Endothelial cell (in vitro differentiated cells): ENCODE results near the gene TINAG. TPM values are rescaled to one million over a fixed set of nuclear protein-coding genes. Genes with fewer than 3 reads are reported as not detected.

Experiments used
- DNase-seq: peaks from one replicate; pipeline ENCODE4 v3.0.0; 2021; ENCODE audit warnings: low spot score
- H3K27ac Mint-ChIP-seq: one replicate; pipeline ENCODE4 v1.8.0; 2021; ENCODE audit warnings: mixed read lengths, inconsistent platforms; ENCODE audit not compliant: unreplicated experiment
- H3K27me3 Mint-ChIP-seq: one replicate; pipeline ENCODE4 v1.8.0; 2021; ENCODE audit warnings: mild to moderate bottlenecking, moderate library complexity, mixed read lengths, inconsistent platforms; ENCODE audit not compliant: unreplicated experiment
- H3K36me3 Mint-ChIP-seq: one replicate; pipeline ENCODE4 v1.8.0; 2021; ENCODE audit warnings: mild to moderate bottlenecking, low read depth, mixed read lengths, inconsistent platforms; ENCODE audit not compliant: unreplicated experiment
- H3K4me1 Mint-ChIP-seq: one replicate; pipeline ENCODE4 v1.8.0; 2021; ENCODE audit warnings: mild to moderate bottlenecking, mixed read lengths, inconsistent platforms; ENCODE audit not compliant: unreplicated experiment
- H3K4me3 Mint-ChIP-seq: one replicate; pipeline ENCODE4 v1.8.0; 2021; ENCODE audit warnings: mild to moderate bottlenecking, mixed read lengths, inconsistent platforms; ENCODE audit not compliant: unreplicated experiment
- H3K9me3 Mint-ChIP-seq: one replicate; pipeline ENCODE4 v1.8.0; 2021; ENCODE audit warnings: mixed read lengths, inconsistent platforms; ENCODE audit not compliant: unreplicated experiment
- total RNA-seq: library from RNA; stranded (reverse); fragmentation: NEBNext Ultra II Directional; extraction: Animal tissue kit (Norgen Biotek cat#: 25700); gene quantifications from one replicate; pipeline ENCODE4 v1.2.1, GENCODE V29; 2021; ENCODE audit not compliant: unreplicated experiment
- TF ChIP-seq, protein P1 (sequence below): fragments of 200-600 bp; sonication (generic); IDR thresholded peaks from one replicate; pipeline ENCODE4 v1.5.0; 2021; ENCODE audit warnings: antibody characterized with exemption; ENCODE audit not compliant: unreplicated experiment

Gene TINAG
- total RNA-seq, 1 donor from 2014 or later, result not detected

GRCh38 chr6:54289426-54289825 is 18.8 kb upstream of the TINAG start:
- no peak for DNase-seq
- TF ChIP-seq, protein P1, sequence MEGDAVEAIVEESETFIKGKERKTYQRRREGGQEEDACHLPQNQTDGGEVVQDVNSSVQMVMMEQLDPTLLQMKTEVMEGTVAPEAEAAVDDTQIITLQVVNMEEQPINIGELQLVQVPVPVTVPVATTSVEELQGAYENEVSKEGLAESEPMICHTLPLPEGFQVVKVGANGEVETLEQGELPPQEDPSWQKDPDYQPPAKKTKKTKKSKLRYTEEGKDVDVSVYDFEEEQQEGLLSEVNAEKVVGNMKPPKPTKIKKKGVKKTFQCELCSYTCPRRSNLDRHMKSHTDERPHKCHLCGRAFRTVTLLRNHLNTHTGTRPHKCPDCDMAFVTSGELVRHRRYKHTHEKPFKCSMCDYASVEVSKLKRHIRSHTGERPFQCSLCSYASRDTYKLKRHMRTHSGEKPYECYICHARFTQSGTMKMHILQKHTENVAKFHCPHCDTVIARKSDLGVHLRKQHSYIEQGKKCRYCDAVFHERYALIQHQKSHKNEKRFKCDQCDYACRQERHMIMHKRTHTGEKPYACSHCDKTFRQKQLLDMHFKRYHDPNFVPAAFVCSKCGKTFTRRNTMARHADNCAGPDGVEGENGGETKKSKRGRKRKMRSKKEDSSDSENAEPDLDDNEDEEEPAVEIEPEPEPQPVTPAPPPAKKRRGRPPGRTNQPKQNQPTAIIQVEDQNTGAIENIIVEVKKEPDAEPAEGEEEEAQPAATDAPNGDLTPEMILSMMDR, result no peak
- no peaks in the 10 kb centered on the region for H3K9me3 Mint-ChIP-seq
- H3K36me3 Mint-ChIP-seq, result no peaks in the 10 kb centered on the region
- no peaks in the 10 kb centered on the region for H3K27me3 Mint-ChIP-seq
- no peak overlapping the region for H3K27ac Mint-ChIP-seq
- H3K4me1 Mint-ChIP-seq, result no peaks in the 10 kb centered on the region
- H3K4me3 Mint-ChIP-seq, result no peak overlapping the region

DNA sequence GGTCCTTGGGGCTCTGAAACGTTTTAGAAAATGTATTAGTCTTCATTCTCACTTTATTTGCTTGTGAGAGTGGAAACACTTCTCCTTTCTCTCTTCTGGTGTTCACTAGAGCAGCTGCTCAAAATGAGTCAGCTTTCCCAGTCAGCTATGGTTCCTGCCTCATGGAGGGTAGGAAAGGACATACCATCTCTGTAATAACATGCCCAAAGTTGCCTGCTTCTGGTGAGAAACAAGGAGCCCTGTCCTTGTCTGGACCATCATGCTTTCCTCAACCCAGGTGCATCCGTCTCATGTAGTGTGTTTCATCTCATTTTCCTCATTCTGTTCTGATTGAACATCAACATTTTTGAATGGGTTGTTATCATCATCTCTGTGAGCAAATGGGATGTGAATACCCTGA is 17.1 kb upstream of the TINAG start:
- H3K36me3 Mint-ChIP-seq, result no peaks in the 10 kb centered on the region
- H3K9me3 Mint-ChIP-seq, result no peaks in the 10 kb centered on the region
- TF ChIP-seq, protein P1, result no peak
- H3K27ac Mint-ChIP-seq, result no peak overlapping the region
- H3K27me3 Mint-ChIP-seq, result peaks cover 1% of the 10 kb centered on the region
- no peak for DNase-seq
- no peaks in the 10 kb centered on the region for H3K4me1 Mint-ChIP-seq
- H3K4me3 Mint-ChIP-seq, result no peak overlapping the region

DNA sequence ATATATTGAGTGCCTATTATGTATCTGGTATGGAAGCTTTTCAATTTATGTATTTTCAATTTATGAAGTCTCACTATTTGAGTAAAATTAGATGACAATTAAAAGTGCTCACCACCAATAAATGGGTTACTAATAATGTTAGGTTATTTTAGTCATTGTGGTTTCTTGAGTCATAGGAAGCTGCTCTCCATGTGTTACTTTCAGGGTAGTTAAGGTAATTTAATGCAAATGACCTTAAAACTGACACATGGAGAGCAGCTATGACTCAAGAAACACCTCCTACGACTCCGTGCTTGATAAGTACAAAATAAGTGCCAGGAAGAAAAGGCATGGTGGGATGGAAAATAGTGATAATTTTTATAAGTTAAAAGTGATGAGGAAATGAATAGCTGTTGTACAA is 16.5 kb upstream of the TINAG start:
- H3K4me1 Mint-ChIP-seq, result no peaks in the 10 kb centered on the region
- no peaks in the 10 kb centered on the region for H3K36me3 Mint-ChIP-seq
- no peak for DNase-seq
- no peak overlapping the region for H3K27ac Mint-ChIP-seq
- TF ChIP-seq, protein P1, result no peak
- H3K27me3 Mint-ChIP-seq, result peaks cover 2% of the 10 kb centered on the region
- no peak overlapping the region for H3K4me3 Mint-ChIP-seq
- no peaks in the 10 kb centered on the region for H3K9me3 Mint-ChIP-seq

- no peak overlapping the region for H3K4me3 Mint-ChIP-seq
- TF ChIP-seq, protein P1, result no peak
- no peaks in the 10 kb centered on the region for H3K4me1 Mint-ChIP-seq
- no peak for DNase-seq
- no peak overlapping the region for H3K27ac Mint-ChIP-seq
- peaks cover 2% of the 10 kb centered on the region for H3K27me3 Mint-ChIP-seq
- no peaks in the 10 kb centered on the region for H3K36me3 Mint-ChIP-seq
- no peaks in the 10 kb centered on the region for H3K9me3 Mint-ChIP-seq
Measured at GRCh38 chr6:54294965-54295532, 13.2 kb upstream of the TINAG start.

- H3K27ac Mint-ChIP-seq, result no peak overlapping the region
- H3K36me3 Mint-ChIP-seq, result no peaks in the 10 kb centered on the region
- no peaks in the 10 kb centered on the region for H3K4me1 Mint-ChIP-seq
- H3K27me3 Mint-ChIP-seq, result peaks cover 2% of the 10 kb centered on the region
- no peak overlapping the region for H3K4me3 Mint-ChIP-seq
- no peaks in the 10 kb centered on the region for H3K9me3 Mint-ChIP-seq
- TF ChIP-seq, protein P1, result no peak
- DNase-seq, result no peak
Measured at GRCh38 chr6:54299542-54300269, 8.5 kb upstream of the TINAG start.
